DOHH2 (cell line): ENCODE data around the gene ADAMTS12.

ENCODE experiments used
- H3F3A ChIP-seq: fragments of 200-600 bp; sonication (generic), shearing (Covaris generic); 2 replicates; pipeline ENCODE4 v1.6.0; 2016; ENCODE audit warnings: antibody characterized with exemption, mild to moderate bottlenecking; ENCODE audit not compliant: control insufficient read depth, insufficient read depth
- H3K27ac ChIP-seq: fragments of 200-600 bp; sonication (generic); 2 replicates; pipeline ENCODE4 v1.5.1; 2014; ENCODE audit warnings: low read depth, mild to moderate bottlenecking, low read length, moderate library complexity
- H3K27me3 ChIP-seq: fragments of 200-600 bp; sonication (generic); 2 replicates; pipeline ENCODE4 v1.6.1; 2014; ENCODE audit warnings: mild to moderate bottlenecking, low read length, mixed read lengths; ENCODE audit not compliant: control insufficient read depth
- H3K36me3 ChIP-seq: fragments of 200-600 bp; sonication (generic); 2 replicates; pipeline ENCODE4 v1.6.1; 2014; ENCODE audit warnings: mild to moderate bottlenecking, low read length, moderate library complexity, mixed read lengths; ENCODE audit not compliant: control insufficient read depth
- H3K4me1 ChIP-seq: fragments of 200-600 bp; sonication (generic); 2 replicates; pipeline ENCODE4 v1.6.1; 2014; ENCODE audit warnings: mild to moderate bottlenecking, low read length, mixed read lengths; ENCODE audit not compliant: control insufficient read depth
- H3K4me2 ChIP-seq: fragments of 200-600 bp; sonication (generic); 2 replicates; pipeline ENCODE4 v1.6.0; 2014; ENCODE audit warnings: mild to moderate bottlenecking, low read length, moderate library complexity
- H3K4me3 ChIP-seq: fragments of 200-600 bp; sonication (generic); 2 replicates; pipeline ENCODE4 v1.5.1; 2014; ENCODE audit warnings: mild to moderate bottlenecking, low read length, mixed read lengths
- H3K79me2 ChIP-seq: fragments of 200-600 bp; sonication (generic); 2 replicates; pipeline ENCODE4 v1.6.1; 2014; ENCODE audit warnings: mild to moderate bottlenecking, low read length, mixed read lengths; ENCODE audit not compliant: control insufficient read depth
- H3K9me2 ChIP-seq: fragments of 200-600 bp; sonication (generic); replicated peaks from 2 replicates; pipeline ENCODE4 v1.6.1; 2014; ENCODE audit warnings: mild to moderate bottlenecking, low read length, mixed read lengths; ENCODE audit not compliant: control insufficient read depth
- H3K9me3 ChIP-seq: fragments of 200-600 bp; sonication (generic); 2 replicates; pipeline ENCODE4 v1.6.1; 2014; ENCODE audit warnings: antibody characterized with exemption, low read length, mixed read lengths; ENCODE audit not compliant: control insufficient read depth, insufficient read depth
- H4K20me1 ChIP-seq: fragments of 200-600 bp; sonication (generic); 2 replicates; pipeline ENCODE4 v1.6.0; 2014; ENCODE audit warnings: low read depth, mild to moderate bottlenecking, antibody characterized with exemption, low read length, moderate library complexity; ENCODE audit not compliant: control insufficient read depth, insufficient read depth
- CTCF ChIP-seq: fragments of 200-600 bp; sonication (generic); IDR thresholded peaks from one replicate; pipeline ENCODE4 v1.5.1; 2014; ENCODE audit warnings: antibody characterized with exemption, mild to moderate bottlenecking, low read depth, low read length; ENCODE audit not compliant: poor library complexity, severe bottlenecking
- EZH2phosphoT487 ChIP-seq: fragments of 200-600 bp; sonication (generic); IDR thresholded peaks from 2 replicates; pipeline ENCODE4 v1.6.1; 2017; ENCODE audit warnings: borderline replicate concordance, mild to moderate bottlenecking, antibody characterized with exemption, low read length, moderate library complexity, mixed read lengths

The ADAMTS12 gene

GRCh38 chr5:33715661-33716060, 176.1 kb downstream of the ADAMTS12 start:
- H3K27me3 ChIP-seq: no peaks in the 10 kb centered on the region
- H4K20me1 ChIP-seq: no peaks in the 10 kb centered on the region
- no peaks in the 10 kb centered on the region for H3K4me1 ChIP-seq
- no peaks in the 10 kb centered on the region for H3K79me2 ChIP-seq
- no peaks in the 10 kb centered on the region for H3K36me3 ChIP-seq
- H3K4me2 ChIP-seq: no peak overlapping the region
- TF ChIP-seq EZH2phosphoT487: no peak
- no peak for TF ChIP-seq CTCF
- H3K4me3 ChIP-seq: no peak overlapping the region
- no peaks in the 10 kb centered on the region for H3K9me3 ChIP-seq
- no peaks in the 10 kb centered on the region for H3K9me2 ChIP-seq
- no peak overlapping the region for H3K27ac ChIP-seq
- no peaks in the 10 kb centered on the region for H3F3A ChIP-seq

- no peaks in the 10 kb centered on the region for H3K27me3 ChIP-seq
- no peaks in the 10 kb centered on the region for H3K4me1 ChIP-seq
- H3K4me2 ChIP-seq: no peak overlapping the region
- H3K9me2 ChIP-seq: no peaks in the 10 kb centered on the region
- H3K9me3 ChIP-seq: no peaks in the 10 kb centered on the region
- no peak overlapping the region for H3K4me3 ChIP-seq
- no peaks in the 10 kb centered on the region for H3K36me3 ChIP-seq
- no peaks in the 10 kb centered on the region for H3K79me2 ChIP-seq
- H4K20me1 ChIP-seq: no peaks in the 10 kb centered on the region
- no peaks in the 10 kb centered on the region for H3F3A ChIP-seq
- no peak overlapping the region for H3K27ac ChIP-seq
- TF ChIP-seq CTCF (no peak), EZH2phosphoT487 (no peak)
These were observed 178.5 kb downstream of the ADAMTS12 start for GRCh38 chr5:33713136-33713765.

DNA sequence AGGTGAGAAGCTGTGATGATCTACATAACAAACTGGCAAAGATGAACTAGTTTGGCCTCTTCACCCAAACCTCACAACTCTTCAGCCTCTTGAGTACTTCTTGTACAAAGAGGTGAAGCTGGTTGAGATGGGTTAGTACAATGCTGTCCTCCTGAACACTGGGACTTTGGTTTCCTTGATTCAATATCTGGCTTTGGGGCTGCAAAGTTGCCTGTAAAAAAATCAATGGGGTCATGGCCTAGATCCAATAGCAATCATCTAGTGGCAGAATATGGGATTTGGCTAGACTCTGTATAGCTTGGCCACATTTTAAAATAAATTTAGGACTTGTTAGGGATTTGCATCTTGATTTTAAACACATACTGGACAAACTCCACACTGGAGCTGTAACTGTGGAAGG, 179.1 kb downstream of the ADAMTS12 start:
- Histone ChIP-seq H3K4me2 (no peak overlapping the region), H3K9me2 (no peaks in the 10 kb centered on the region), H3K79me2 (no peaks in the 10 kb centered on the region), H3K27me3 (no peaks in the 10 kb centered on the region), H3F3A (no peaks in the 10 kb centered on the region), H3K9me3 (no peaks in the 10 kb centered on the region), H3K36me3 (no peaks in the 10 kb centered on the region), H3K4me3 (no peak overlapping the region), H3K4me1 (no peaks in the 10 kb centered on the region), H4K20me1 (no peaks in the 10 kb centered on the region), H3K27ac (no peak overlapping the region)
- TF ChIP-seq EZH2phosphoT487 (no peak), CTCF (no peak)
